Body of pancreas (tissue), 4 donors: ENCODE results near the gene ZNF331.

ENCODE experiments used
- CTCF ChIP-seq, 7 experiments: fragments of 450-650 bp in 4 of 7; fragments of 200-600 bp in 3 of 7; sonication (generic) in 3 of 7; IDR thresholded peaks; one replicate each; pipeline ENCODE4 v1.5.1; 2016 to 2019; ENCODE audit warnings: antibody characterized with exemption in 7 of 7
- POLR2A ChIP-seq, 3 donors: fragments of 450-650 bp; IDR thresholded peaks; one replicate each; pipeline ENCODE4 v1.6.1; 2016; ENCODE audit warnings: antibody characterized with exemption in 3 of 3, mild to moderate bottlenecking in 2 of 3

DNA sequence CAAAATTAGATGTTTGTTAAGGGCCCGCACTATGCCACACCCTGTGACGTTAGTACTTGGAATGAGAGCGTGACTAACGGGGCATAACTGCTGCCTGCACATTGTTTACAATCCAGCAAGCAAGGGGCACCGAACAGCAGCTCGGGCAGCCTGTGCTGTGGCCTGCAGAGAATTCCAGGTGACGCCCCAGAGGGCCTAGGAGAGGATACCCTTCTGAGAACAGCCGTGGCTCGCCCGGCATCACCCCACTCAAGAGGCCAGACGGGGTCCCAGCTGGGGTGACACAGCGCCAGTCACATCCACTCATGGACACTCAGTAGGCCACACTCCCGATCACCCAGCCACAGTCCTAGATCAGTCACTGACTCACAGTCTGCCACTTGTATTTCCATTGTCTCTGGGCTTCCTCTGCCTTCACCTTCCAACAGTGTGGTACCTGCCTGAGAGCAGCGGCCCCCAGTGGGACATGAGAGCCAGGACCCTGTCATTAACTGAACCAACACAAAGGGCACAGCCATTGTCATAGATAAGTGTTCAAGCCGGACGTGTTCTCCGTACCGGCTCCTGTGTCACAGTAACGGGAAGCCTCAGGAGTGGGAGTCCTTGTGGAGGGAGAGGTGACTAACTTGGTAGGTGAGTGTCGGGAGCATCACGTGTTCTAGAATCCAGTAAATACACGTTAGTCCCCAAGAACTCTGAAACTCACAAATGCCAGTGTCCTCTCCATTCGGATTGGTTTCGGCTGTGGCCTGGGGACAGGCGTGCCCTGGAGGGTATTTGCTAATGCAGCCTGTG lies 7.5 kb downstream of the ZNF331 start:
- TF ChIP-seq CTCF (IDR thresholded peaks at IDR 0.05) (no peak), POLR2A (IDR thresholded peaks at IDR 0.05) (no peak)
